GM06990 (cell line): ENCODE data around the gene RUFY3.
"Not testable (repeated sequence)": the region's sequence is repeated elsewhere in the genome, so short reads cannot be mapped to it uniquely, and the experiment has no call there.

Experiments used
- DNase-seq: peaks from one replicate; pipeline ENCODE4 v3.0.0-alpha.2; 2011; ENCODE audit not compliant: insufficient read length; ENCODE audit errors: extremely low read depth
- H3K27me3 ChIP-seq: replicated peaks from 2 replicates; pipeline ENCODE4 v1.6.0; 2011; ENCODE audit warnings: low read length; ENCODE audit not compliant: control insufficient read depth, insufficient read depth
- H3K36me3 ChIP-seq: 2 replicates; pipeline ENCODE4 v1.5.1; 2011; ENCODE audit warnings: low read length; ENCODE audit not compliant: control insufficient read depth, insufficient read depth
- H3K4me3 ChIP-seq: replicated peaks from 2 replicates; pipeline ENCODE4 v1.5.1; 2011; ENCODE audit warnings: low read depth, mild to moderate bottlenecking, control low read depth, low read length
- CTCF ChIP-seq: IDR thresholded peaks from 2 replicates; pipeline ENCODE4 v1.5.1; 2011; ENCODE audit warnings: low read length, control low read depth, mild to moderate bottlenecking, inconsistent platforms; ENCODE audit not compliant: insufficient read depth, poor library complexity, severe bottlenecking

The RUFY3 gene

GRCh38 chr4:70680934-70681333 is 40.8 kb upstream of the RUFY3 start:
- H3K36me3 ChIP-seq, result no peaks in the 10 kb centered on the region
- H3K4me3 ChIP-seq, result no peak overlapping the region
- no peaks in the 10 kb centered on the region for H3K27me3 ChIP-seq
- TF ChIP-seq CTCF, result no peak
- no peak for DNase-seq

- H3K27me3 ChIP-seq, result no peaks in the 10 kb centered on the region
- no peak overlapping the region for H3K4me3 ChIP-seq
- no peaks in the 10 kb centered on the region for H3K36me3 ChIP-seq
- no peak for TF ChIP-seq CTCF
- DNase-seq, result peak; percentile 57
These were observed 40.1 kb upstream of the RUFY3 start for GRCh38 chr4:70681704-70682103.

DNA sequence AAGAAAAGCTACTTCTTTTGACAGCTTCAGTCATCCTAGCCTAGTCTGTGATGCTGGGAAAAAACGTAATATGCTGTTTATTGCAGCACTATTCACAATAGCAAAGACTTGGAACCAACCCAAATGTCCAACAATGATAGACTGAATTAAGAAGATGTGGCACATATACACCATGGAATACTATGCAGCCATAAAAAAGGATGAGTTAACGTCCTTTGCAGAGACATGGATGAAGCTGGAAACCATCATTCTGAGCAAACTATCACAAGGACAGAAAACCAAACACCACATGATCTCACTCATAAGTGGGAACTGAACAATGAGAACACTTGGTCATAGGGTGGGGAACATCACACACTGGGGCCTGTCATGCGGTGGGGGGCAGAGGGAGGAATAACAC is 39.6 kb upstream of the RUFY3 start:
- H3K27me3 ChIP-seq, DNase-seq, H3K4me3 ChIP-seq: not testable (repeated sequence)

GRCh38 chr4:70687392-70687791 is 34.4 kb upstream of the RUFY3 start:
- no peak for DNase-seq
- no peak for TF ChIP-seq CTCF
- Histone ChIP-seq H3K4me3 (peak overlapping the region; percentile 96), H3K36me3 (no peaks in the 10 kb centered on the region), H3K27me3 (no peaks in the 10 kb centered on the region)

More for the DNA sequence above, 39.6 kb upstream of the RUFY3 start:
- H3K36me3 ChIP-seq, result not testable (repeated sequence)

DNA sequence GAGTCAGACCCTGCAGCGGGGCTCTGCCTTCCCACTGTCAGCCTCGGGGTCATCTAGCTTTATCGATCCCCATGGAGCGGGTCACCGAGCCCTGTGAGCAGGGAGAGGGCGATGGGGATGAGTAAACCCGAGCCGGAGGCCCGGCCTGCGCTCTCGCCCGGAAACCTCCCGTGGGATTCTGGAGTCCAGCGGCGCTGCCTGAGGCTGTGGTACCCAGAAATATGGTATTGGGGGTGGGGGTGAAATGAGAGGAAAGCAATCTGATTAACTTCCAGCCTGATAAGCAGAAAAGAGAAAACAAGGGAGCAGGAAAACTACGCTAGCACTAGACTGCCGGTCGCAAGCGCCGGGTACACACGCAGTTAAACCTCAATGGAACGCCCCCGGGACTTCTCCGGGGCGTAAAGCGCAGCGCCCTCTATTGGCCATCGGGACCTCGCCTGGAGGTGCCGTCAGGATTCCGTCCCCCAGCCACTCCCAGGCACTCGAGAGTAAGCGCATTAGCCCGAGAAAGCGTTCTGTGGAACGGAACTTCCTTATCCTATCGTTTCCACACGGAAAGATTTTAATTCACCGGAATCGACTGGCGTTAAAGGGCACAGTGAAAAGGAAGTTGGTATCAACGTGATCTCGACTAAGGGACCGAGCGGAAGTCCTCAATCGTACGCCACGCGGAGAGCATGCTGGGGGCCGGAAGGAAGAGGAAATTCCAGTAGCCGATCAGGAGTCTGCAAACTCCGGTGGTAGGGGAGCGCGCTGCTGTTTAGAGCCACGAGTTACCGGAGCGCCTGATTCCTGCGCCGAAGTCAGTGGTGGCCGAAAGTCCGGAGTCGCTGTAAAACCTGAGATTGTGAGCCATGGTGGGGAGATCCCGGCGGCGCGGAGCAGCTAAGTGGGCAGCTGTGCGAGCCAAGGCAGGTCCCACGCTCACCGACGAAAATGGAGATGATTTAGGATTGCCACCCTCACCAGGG is 33.7 kb upstream of the RUFY3 start, which contains the start of gene UTP3:
UTP3 (plus strand) TSS at position 712 of the 974 bp plus-strand sequence; CDS start at position 858, 146 bp downstream.
- Histone ChIP-seq H3K4me3 (peak within 1 kb of the TSS; percentile 96), H3K27me3 (no peaks in the 10 kb centered on the region), H3K36me3 (no peaks in the 10 kb centered on the region)
- TF ChIP-seq CTCF, result peak; percentile 98
- peak; percentile 93 for DNase-seq

GRCh38 chr4:70688795-70689231 is 33.0 kb upstream of the RUFY3 start:
- no peaks in the 10 kb centered on the region for H3K36me3 ChIP-seq
- TF ChIP-seq CTCF, result no peak
- H3K27me3 ChIP-seq, result no peaks in the 10 kb centered on the region
- no peak for DNase-seq
- H3K4me3 ChIP-seq, result peak overlapping the region; percentile 96
